ENCODE measurements around the gene HACD1.

HACD1 gene

GRCh38 chr10:17651896-17652295 is 34.7 kb upstream of the HACD1 start:
- peaks cover 2 to 11% of the 10 kb centered on the region in 2 experiments for H3K36me3 ChIP-seq (ENCODE audit: control insufficient read depth in 1 of 2, insufficient read depth in 2 of 2, low read depth in 1 of 2, low read length in 2 of 2)
- no peak overlapping the region for H2BK15ac ChIP-seq (ENCODE audit: low read depth, poor library complexity, severe bottlenecking)
- no peak overlapping the region for H3K27ac ChIP-seq (ENCODE audit: low read length, poor library complexity, severe bottlenecking)
- no peak overlapping the region for H3K18ac ChIP-seq (ENCODE audit: low read depth in 1 of 2, low read length in 2 of 2)
- H3K4me3 ChIP-seq (ENCODE audit: insufficient read depth in 1 of 2, low read depth in 1 of 2, low read length in 2 of 2) = no peak overlapping the region
- H2BK120ac ChIP-seq (ENCODE audit: low read depth, low read length) = no peak overlapping the region
- H4K8ac ChIP-seq (ENCODE audit: low read length) = no peak overlapping the region
- no peak overlapping the region for H3K23ac ChIP-seq (ENCODE audit: low read length in 2 of 2)
- peaks cover 2% of the 10 kb centered on the region for H3K79me1 ChIP-seq (replicated peaks; ENCODE audit: low read length, poor library complexity, severe bottlenecking)
- H2BK5ac ChIP-seq (ENCODE audit: low read depth, low read length, poor library complexity, severe bottlenecking) = no peak overlapping the region
- no peak overlapping the region for H2AFZ ChIP-seq (ENCODE audit: low read depth, low read length)
- no peak overlapping the region for H3K4ac ChIP-seq (ENCODE audit: low read depth in 1 of 2, low read length in 2 of 2)
- H2AK5ac ChIP-seq (ENCODE audit: low read length, severe bottlenecking) = no peak overlapping the region
- H3K9me3 ChIP-seq (ENCODE audit: control insufficient read depth, low read length) = no peaks in the 10 kb centered on the region
- no peak overlapping the region for H2BK12ac ChIP-seq (ENCODE audit: low read length in 2 of 2)
- H3K9ac ChIP-seq (ENCODE audit: low read length) = peak overlapping the region; percentile 34
- no peak overlapping the region for H3K14ac ChIP-seq (ENCODE audit: low read length in 2 of 2)
- H4K91ac ChIP-seq (ENCODE audit: low read length) = no peak overlapping the region
- DNase-seq = no peak
- peaks cover 2% of the 10 kb centered on the region for H3K4me1 ChIP-seq (ENCODE audit: control insufficient read depth, insufficient read depth, low read depth, low read length)
- H3K4me2 ChIP-seq (ENCODE audit: low read length, poor library complexity, severe bottlenecking) = no peak overlapping the region
- H3K27me3 ChIP-seq (ENCODE audit: control insufficient read depth in 1 of 2, insufficient read depth in 1 of 2, low read length in 2 of 2) = no peaks in the 10 kb centered on the region

GRCh38 chr10:17650416-17650815 is 33.2 kb upstream of the HACD1 start:
- Histone ChIP-seq H3K9me3 (ENCODE audit: control insufficient read depth, low read length) (no peaks in the 10 kb centered on the region), H4K91ac (ENCODE audit: low read length) (no peak overlapping the region), H3K18ac (ENCODE audit: low read depth in 1 of 2, low read length in 2 of 2) (no peak overlapping the region), H3K4ac (ENCODE audit: low read depth in 1 of 2, low read length in 2 of 2) (no peak overlapping the region), H3K4me3 (ENCODE audit: insufficient read depth in 1 of 2, low read depth in 1 of 2, low read length in 2 of 2) (no peak overlapping the region), H3K9ac (ENCODE audit: low read length) (no peak overlapping the region), H2BK5ac (ENCODE audit: low read depth, low read length, poor library complexity, severe bottlenecking) (no peak overlapping the region), H3K36me3 (ENCODE audit: control insufficient read depth in 1 of 2, insufficient read depth in 2 of 2, low read depth in 1 of 2, low read length in 2 of 2) (peaks cover 0 to 11% of the 10 kb centered on the region in 2 experiments), H4K8ac (ENCODE audit: low read length) (no peak overlapping the region), H3K14ac (ENCODE audit: low read length in 2 of 2) (no peak overlapping the region), H2AFZ (ENCODE audit: low read depth, low read length) (no peak overlapping the region), H2BK12ac (ENCODE audit: low read length in 2 of 2) (no peak overlapping the region), H3K4me2 (ENCODE audit: low read length, poor library complexity, severe bottlenecking) (no peak overlapping the region), H3K23ac (ENCODE audit: low read length in 2 of 2) (no peak overlapping the region), H3K27me3 (ENCODE audit: control insufficient read depth in 1 of 2, insufficient read depth in 1 of 2, low read length in 2 of 2) (no peaks in the 10 kb centered on the region), H3K79me1 (replicated peaks; ENCODE audit: low read length, poor library complexity, severe bottlenecking) (no peaks in the 10 kb centered on the region), H2AK5ac (ENCODE audit: low read length, severe bottlenecking) (no peak overlapping the region), H3K27ac (ENCODE audit: low read length, poor library complexity, severe bottlenecking) (no peak overlapping the region), H3K4me1 (ENCODE audit: control insufficient read depth, insufficient read depth, low read depth, low read length) (peaks cover 1% of the 10 kb centered on the region), H2BK120ac (ENCODE audit: low read depth, low read length) (no peak overlapping the region), H2BK15ac (ENCODE audit: low read depth, poor library complexity, severe bottlenecking) (no peak overlapping the region)
- WGBS = 100% methylated on average over 4 of the region's 8 CpGs
- DNase-seq = no peak

- no peak overlapping the region for H3K23ac ChIP-seq (ENCODE audit: low read length in 2 of 2)
- H3K4me3 ChIP-seq (ENCODE audit: insufficient read depth in 1 of 2, low read depth in 1 of 2, low read length in 2 of 2) = no peak overlapping the region
- peaks cover 0 to 11% of the 10 kb centered on the region in 2 experiments for H3K36me3 ChIP-seq (ENCODE audit: control insufficient read depth in 1 of 2, insufficient read depth in 2 of 2, low read depth in 1 of 2, low read length in 2 of 2)
- no peak overlapping the region for H3K4me2 ChIP-seq (ENCODE audit: low read length, poor library complexity, severe bottlenecking)
- H3K9me3 ChIP-seq (ENCODE audit: control insufficient read depth, low read length) = no peaks in the 10 kb centered on the region
- no peak overlapping the region for H2AFZ ChIP-seq (ENCODE audit: low read depth, low read length)
- H2BK15ac ChIP-seq (ENCODE audit: low read depth, poor library complexity, severe bottlenecking) = no peak overlapping the region
- H3K18ac ChIP-seq (ENCODE audit: low read depth in 1 of 2, low read length in 2 of 2) = no peak overlapping the region
- WGBS = 83% methylated on average over 1 of the region's 2 CpGs
- no peak overlapping the region for H2BK12ac ChIP-seq (ENCODE audit: low read length in 2 of 2)
- no peak overlapping the region for H3K14ac ChIP-seq (ENCODE audit: low read length in 2 of 2)
- peaks cover 1% of the 10 kb centered on the region for H3K4me1 ChIP-seq (ENCODE audit: control insufficient read depth, insufficient read depth, low read depth, low read length)
- H4K91ac ChIP-seq (ENCODE audit: low read length) = no peak overlapping the region
- H3K27me3 ChIP-seq (ENCODE audit: control insufficient read depth in 1 of 2, insufficient read depth in 1 of 2, low read length in 2 of 2) = no peaks in the 10 kb centered on the region
- H3K4ac ChIP-seq (ENCODE audit: low read depth in 1 of 2, low read length in 2 of 2) = no peak overlapping the region
- no peak overlapping the region for H3K9ac ChIP-seq (ENCODE audit: low read length)
- no peak for DNase-seq
- H2BK120ac ChIP-seq (ENCODE audit: low read depth, low read length) = no peak overlapping the region
- no peaks in the 10 kb centered on the region for H3K79me1 ChIP-seq (replicated peaks; ENCODE audit: low read length, poor library complexity, severe bottlenecking)
- H4K8ac ChIP-seq (ENCODE audit: low read length) = no peak overlapping the region
- no peak overlapping the region for H2BK5ac ChIP-seq (ENCODE audit: low read depth, low read length, poor library complexity, severe bottlenecking)
- H2AK5ac ChIP-seq (ENCODE audit: low read length, severe bottlenecking) = no peak overlapping the region
- no peak overlapping the region for H3K27ac ChIP-seq (ENCODE audit: low read length, poor library complexity, severe bottlenecking)
Observed at GRCh38 chr10:17649836-17650235, 32.7 kb upstream of the HACD1 start.

- Histone ChIP-seq H2BK120ac (ENCODE audit: low read depth, low read length) (no peak overlapping the region), H3K23ac (ENCODE audit: low read length in 2 of 2) (no peak overlapping the region), H3K27ac (ENCODE audit: low read length, poor library complexity, severe bottlenecking) (no peak overlapping the region), H3K9ac (ENCODE audit: low read length) (no peak overlapping the region), H2BK15ac (ENCODE audit: low read depth, poor library complexity, severe bottlenecking) (no peak overlapping the region), H3K4me1 (ENCODE audit: control insufficient read depth, insufficient read depth, low read depth, low read length) (peaks cover 1% of the 10 kb centered on the region), H2AK5ac (ENCODE audit: low read length, severe bottlenecking) (no peak overlapping the region), H3K27me3 (ENCODE audit: control insufficient read depth in 1 of 2, insufficient read depth in 1 of 2, low read length in 2 of 2) (no peaks in the 10 kb centered on the region), H3K14ac (ENCODE audit: low read length in 2 of 2) (no peak overlapping the region), H3K18ac (ENCODE audit: low read depth in 1 of 2, low read length in 2 of 2) (no peak overlapping the region), H3K9me3 (ENCODE audit: control insufficient read depth, low read length) (no peaks in the 10 kb centered on the region), H3K36me3 (ENCODE audit: control insufficient read depth in 1 of 2, insufficient read depth in 2 of 2, low read depth in 1 of 2, low read length in 2 of 2) (peaks cover 0 to 11% of the 10 kb centered on the region in 2 experiments), H4K8ac (ENCODE audit: low read length) (no peak overlapping the region), H4K91ac (ENCODE audit: low read length) (no peak overlapping the region), H2BK5ac (ENCODE audit: low read depth, low read length, poor library complexity, severe bottlenecking) (no peak overlapping the region), H3K79me1 (replicated peaks; ENCODE audit: low read length, poor library complexity, severe bottlenecking) (no peaks in the 10 kb centered on the region), H3K4me2 (ENCODE audit: low read length, poor library complexity, severe bottlenecking) (no peak overlapping the region), H2AFZ (ENCODE audit: low read depth, low read length) (no peak overlapping the region), H3K4me3 (ENCODE audit: insufficient read depth in 1 of 2, low read depth in 1 of 2, low read length in 2 of 2) (no peak overlapping the region), H2BK12ac (ENCODE audit: low read length in 2 of 2) (no peak overlapping the region), H3K4ac (ENCODE audit: low read depth in 1 of 2, low read length in 2 of 2) (no peak overlapping the region)
- no peak for DNase-seq
- 94% methylated on average over 4 of the region's 4 CpGs for WGBS
Observed at GRCh38 chr10:17649052-17649451, 31.9 kb upstream of the HACD1 start.

Data from mesenchymal stem cell (in vitro differentiated cells and primary cell).